HG02852 (cell line): ENCODE results near the gene MYL10.
"Not testable (repeated sequence)": the region's sequence is repeated elsewhere in the genome, so short reads cannot be mapped to it uniquely, and the experiment has no call there.

Experiments
- ATAC-seq: cut with Tn5 transposase; IDR thresholded peaks from one replicate; pipeline ENCODE4 v1.9.1; 2021; ENCODE audit warnings: mild to moderate bottlenecking, moderate library complexity; ENCODE audit not compliant: unreplicated experiment

MYL10 gene

GRCh38 chr7:101620991-101621390, 8.1 kb downstream of the MYL10 start:
- ATAC-seq = no peak

GRCh38 chr7:101620395-101620794, 8.7 kb downstream of the MYL10 start:
- no peak for ATAC-seq

GRCh38 chr7:101618916-101619315, 10.2 kb downstream of the MYL10 start:
- no peak for ATAC-seq

GRCh38 chr7:101618207-101618839, 10.8 kb downstream of the MYL10 start:
- ATAC-seq = no peak

GRCh38 chr7:101617451-101618206, 11.5 kb downstream of the MYL10 start:
- no peak for ATAC-seq

- ATAC-seq = no peak
These were observed 13.7 kb downstream of the MYL10 start for GRCh38 chr7:101615446-101615845.

- ATAC-seq = no peak
These were observed 14.2 kb downstream of the MYL10 start for GRCh38 chr7:101614939-101615302.

- ATAC-seq = no peak
These were observed 14.8 kb downstream of the MYL10 start for GRCh38 chr7:101614098-101614938.

GRCh38 chr7:101612885-101613515, 16.1 kb downstream of the MYL10 start:
- no peak for ATAC-seq

GRCh38 chr7:101608772-101609713, 20.1 kb downstream of the MYL10 start:
- no peak for ATAC-seq

- ATAC-seq = no peak
These were observed 22.6 kb downstream of the MYL10 start for GRCh38 chr7:101606498-101606923.

- no peak for ATAC-seq
These were observed 23.2 kb downstream of the MYL10 start for GRCh38 chr7:101605611-101606497.

- not testable (repeated sequence) for ATAC-seq
These were observed 24.2 kb downstream of the MYL10 start for GRCh38 chr7:101604934-101605332.

- ATAC-seq = no peak
These were observed 24.7 kb downstream of the MYL10 start for GRCh38 chr7:101604331-101604933.

GRCh38 chr7:101602484-101603241, 26.4 kb downstream of the MYL10 start:
- ATAC-seq = no peak

- no peak for ATAC-seq
These were observed 27.0 kb downstream of the MYL10 start for GRCh38 chr7:101602082-101602481.

- no peak for ATAC-seq
These were observed 29.3 kb downstream of the MYL10 start for GRCh38 chr7:101599787-101600186.
